NCI-H2081 treated with DMSO at 0.1 percent for 48 hours (cell line): ENCODE data around the gene ZCCHC4.

Source experiments
- DNase-seq: peaks from one replicate; lab custom pipeline; 2025; lab: John Stamatoyannopoulos, UW

The ZCCHC4 gene

GRCh38 chr4:25312496-25313200 lies at the start of gene ZCCHC4:
ZCCHC4 (plus strand) TSS chr4:25312774; CDS start chr4:25312810, 36 bp downstream.
- DNase-seq: peak; percentile 59

- no peak for DNase-seq
Observed at GRCh38 chr4:25271866-25272265, 40.7 kb upstream of the ZCCHC4 start.

- DNase-seq: no peak
Observed at GRCh38 chr4:25280210-25280609, 32.4 kb upstream of the ZCCHC4 start.

GRCh38 chr4:25283948-25284347 lies 28.6 kb upstream of the ZCCHC4 start:
- no peak for DNase-seq

- no peak for DNase-seq
Observed at GRCh38 chr4:25284466-25284865, 28.1 kb upstream of the ZCCHC4 start.

GRCh38 chr4:25290490-25291067 lies 22.0 kb upstream of the ZCCHC4 start:
- no peak for DNase-seq

- no peak for DNase-seq
Observed at GRCh38 chr4:25291158-25291733, 21.3 kb upstream of the ZCCHC4 start.

GRCh38 chr4:25297528-25298242 lies 14.9 kb upstream of the ZCCHC4 start:
- DNase-seq: no peak

GRCh38 chr4:25299476-25300203 lies 12.9 kb upstream of the ZCCHC4 start:
- no peak for DNase-seq

- no peak for DNase-seq
Observed at GRCh38 chr4:25301471-25301870, 11.1 kb upstream of the ZCCHC4 start.

- no peak for DNase-seq
Observed at GRCh38 chr4:25302626-25303025, 9.9 kb upstream of the ZCCHC4 start.

GRCh38 chr4:25303578-25303977 lies 9.0 kb upstream of the ZCCHC4 start:
- DNase-seq: no peak

GRCh38 chr4:25306518-25307057 lies 6.0 kb upstream of the ZCCHC4 start:
- DNase-seq: no peak

GRCh38 chr4:25307596-25307995 lies 5.0 kb upstream of the ZCCHC4 start:
- DNase-seq: no peak

- no peak for DNase-seq
Observed at GRCh38 chr4:25308306-25308705, 4.3 kb upstream of the ZCCHC4 start.

GRCh38 chr4:25308761-25309160 lies 3.8 kb upstream of the ZCCHC4 start:
- DNase-seq: no peak

GRCh38 chr4:25310066-25310802 lies 2.3 kb upstream of the ZCCHC4 start:
- no peak for DNase-seq

GRCh38 chr4:25310803-25311166 lies 1.8 kb upstream of the ZCCHC4 start:
- DNase-seq: no peak

GRCh38 chr4:25313201-25313895 lies 774 bp downstream of the ZCCHC4 start:
- no peak for DNase-seq

GRCh38 chr4:25320336-25320735 lies 7.8 kb downstream of the ZCCHC4 start:
- no peak for DNase-seq

- DNase-seq: no peak
Observed at GRCh38 chr4:25320773-25321172, 8.2 kb downstream of the ZCCHC4 start.
